ENCODE data around the gene JAZF1.

- TF ChIP-seq EZH2 (IDR thresholded peaks at IDR 0.05), result no peak
- TF ChIP-seq CTCF (IDR thresholded peaks at IDR 0.05 in 2 of 3, conservative IDR thresholded peaks at IDR 0.05 in 1 of 3; ENCODE audit: borderline replicate concordance in 1 of 3, insufficient read depth in 1 of 3, low read depth in 2 of 3, low read length in 2 of 3), result no peak
- no peak for TF ChIP-seq SRF (IDR thresholded peaks at IDR 0.05; ENCODE audit: low read depth)
- no peak for TF ChIP-seq POLR2AphosphoS5 (IDR thresholded peaks at IDR 0.05; ENCODE audit: low read depth, low read length)
- no peak for TF ChIP-seq ZNF274 (IDR thresholded peaks at IDR 0.05; ENCODE audit: low read depth, low read length)
- TF ChIP-seq POLR2A (IDR thresholded peaks at IDR 0.05; ENCODE audit: borderline replicate concordance, extremely low read depth, insufficient read depth, insufficient read length), result no peak
- TF ChIP-seq SIN3A (IDR thresholded peaks at IDR 0.05; ENCODE audit: low read depth), result no peak
- TF ChIP-seq RAD21 (IDR thresholded peaks at IDR 0.05; ENCODE audit: low read depth), result no peak
- no peak for TF ChIP-seq YY1 (IDR thresholded peaks at IDR 0.05; ENCODE audit: extremely low read depth, insufficient replicate concordance, low read depth, low read length)
- no peak for TF ChIP-seq REST (IDR thresholded peaks at IDR 0.05; ENCODE audit: low read depth)
- no peak for TF ChIP-seq ATF3 (IDR thresholded peaks at IDR 0.05)
Measured at GRCh38 chr7:27846388-27846787, 334.2 kb downstream of the JAZF1 start.
